Neural progenitor cell (in vitro differentiated cells): ENCODE measurements around the gene SLC35E1.

Source experiments
- EZH2phosphoT487 ChIP-seq: fragments of 200-600 bp; sonication (generic); IDR thresholded peaks from 2 replicates; pipeline ENCODE4 v1.6.1; 2017; ENCODE audit warnings: antibody characterized with exemption
- TF ChIP-seq, protein P1 (sequence below): fragments of 200-600 bp; sonication (generic); IDR thresholded peaks from 2 replicates; pipeline ENCODE4 v1.5.1; 2017; ENCODE audit warnings: antibody characterized with exemption, mild to moderate bottlenecking

GRCh38 chr19:16520986-16521624 is 51.1 kb downstream of the SLC35E1 start:
- TF ChIP-seq, protein P1, sequence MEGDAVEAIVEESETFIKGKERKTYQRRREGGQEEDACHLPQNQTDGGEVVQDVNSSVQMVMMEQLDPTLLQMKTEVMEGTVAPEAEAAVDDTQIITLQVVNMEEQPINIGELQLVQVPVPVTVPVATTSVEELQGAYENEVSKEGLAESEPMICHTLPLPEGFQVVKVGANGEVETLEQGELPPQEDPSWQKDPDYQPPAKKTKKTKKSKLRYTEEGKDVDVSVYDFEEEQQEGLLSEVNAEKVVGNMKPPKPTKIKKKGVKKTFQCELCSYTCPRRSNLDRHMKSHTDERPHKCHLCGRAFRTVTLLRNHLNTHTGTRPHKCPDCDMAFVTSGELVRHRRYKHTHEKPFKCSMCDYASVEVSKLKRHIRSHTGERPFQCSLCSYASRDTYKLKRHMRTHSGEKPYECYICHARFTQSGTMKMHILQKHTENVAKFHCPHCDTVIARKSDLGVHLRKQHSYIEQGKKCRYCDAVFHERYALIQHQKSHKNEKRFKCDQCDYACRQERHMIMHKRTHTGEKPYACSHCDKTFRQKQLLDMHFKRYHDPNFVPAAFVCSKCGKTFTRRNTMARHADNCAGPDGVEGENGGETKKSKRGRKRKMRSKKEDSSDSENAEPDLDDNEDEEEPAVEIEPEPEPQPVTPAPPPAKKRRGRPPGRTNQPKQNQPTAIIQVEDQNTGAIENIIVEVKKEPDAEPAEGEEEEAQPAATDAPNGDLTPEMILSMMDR: no peak
- no peak for TF ChIP-seq EZH2phosphoT487
